GM10248 (cell line): Measurements from ENCODE around the gene ADAMTS13.

Source experiments
- CTCF ChIA-PET: fragments of 300-600 bp; sonication (Branson Sonifier 250); formaldehyde crosslinking; extraction: SDS; loops from one replicate; lab custom pipeline; 2021; ENCODE audit warnings: antibody characterized with exemption; lab: Yijun Ruan, JAX
- POLR2A ChIA-PET: fragments of 350-650 bp; sonication (Branson Sonifier 250); formaldehyde crosslinking; extraction: SDS; loops from one replicate; lab custom pipeline; 2020; ENCODE audit warnings: antibody characterized with exemption; lab: Yijun Ruan, JAX
- DNase-seq: peaks from one replicate; pipeline ENCODE4 v3.0.0; 2012; ENCODE audit errors: extremely low spot score
- TF ChIP-seq, protein P1 (sequence below): IDR thresholded peaks from 2 replicates; pipeline ENCODE4 v1.5.1; 2012; ENCODE audit warnings: mild to moderate bottlenecking, low read depth; ENCODE audit errors: extremely low read depth, missing control alignments, control extremely low read depth

Gene ADAMTS13

DNA sequence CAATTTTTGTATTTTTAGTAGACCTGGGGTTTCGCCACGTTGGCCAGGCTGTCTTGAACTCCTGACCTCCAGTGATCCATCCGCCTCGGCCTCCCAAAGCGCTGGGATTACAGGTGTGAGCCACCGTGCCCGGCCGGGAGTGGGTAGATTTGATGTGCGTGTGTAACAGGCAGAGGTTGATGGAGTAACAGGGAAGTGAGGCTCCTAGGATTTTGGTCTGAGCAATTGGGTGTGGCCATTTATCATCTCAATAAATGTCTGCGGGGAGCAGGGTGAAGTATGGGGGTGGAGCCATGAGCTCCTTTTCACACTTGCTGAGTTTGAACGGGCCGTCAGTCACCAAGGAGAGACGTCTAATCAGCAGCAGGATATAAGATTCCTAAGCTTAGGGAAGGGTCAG is 3.2 kb upstream of the ADAMTS13 start:
- no peak for DNase-seq
- POLR2A ChIA-PET = no interaction called here
- CTCF ChIA-PET = interaction anchor here (1.4 kb wide), 1 partner anchor 11 kb away, joined by 3 read pairs; no protein-coding TSS in a partner anchor
- TF ChIP-seq, protein P1, sequence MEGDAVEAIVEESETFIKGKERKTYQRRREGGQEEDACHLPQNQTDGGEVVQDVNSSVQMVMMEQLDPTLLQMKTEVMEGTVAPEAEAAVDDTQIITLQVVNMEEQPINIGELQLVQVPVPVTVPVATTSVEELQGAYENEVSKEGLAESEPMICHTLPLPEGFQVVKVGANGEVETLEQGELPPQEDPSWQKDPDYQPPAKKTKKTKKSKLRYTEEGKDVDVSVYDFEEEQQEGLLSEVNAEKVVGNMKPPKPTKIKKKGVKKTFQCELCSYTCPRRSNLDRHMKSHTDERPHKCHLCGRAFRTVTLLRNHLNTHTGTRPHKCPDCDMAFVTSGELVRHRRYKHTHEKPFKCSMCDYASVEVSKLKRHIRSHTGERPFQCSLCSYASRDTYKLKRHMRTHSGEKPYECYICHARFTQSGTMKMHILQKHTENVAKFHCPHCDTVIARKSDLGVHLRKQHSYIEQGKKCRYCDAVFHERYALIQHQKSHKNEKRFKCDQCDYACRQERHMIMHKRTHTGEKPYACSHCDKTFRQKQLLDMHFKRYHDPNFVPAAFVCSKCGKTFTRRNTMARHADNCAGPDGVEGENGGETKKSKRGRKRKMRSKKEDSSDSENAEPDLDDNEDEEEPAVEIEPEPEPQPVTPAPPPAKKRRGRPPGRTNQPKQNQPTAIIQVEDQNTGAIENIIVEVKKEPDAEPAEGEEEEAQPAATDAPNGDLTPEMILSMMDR = no peak

DNA sequence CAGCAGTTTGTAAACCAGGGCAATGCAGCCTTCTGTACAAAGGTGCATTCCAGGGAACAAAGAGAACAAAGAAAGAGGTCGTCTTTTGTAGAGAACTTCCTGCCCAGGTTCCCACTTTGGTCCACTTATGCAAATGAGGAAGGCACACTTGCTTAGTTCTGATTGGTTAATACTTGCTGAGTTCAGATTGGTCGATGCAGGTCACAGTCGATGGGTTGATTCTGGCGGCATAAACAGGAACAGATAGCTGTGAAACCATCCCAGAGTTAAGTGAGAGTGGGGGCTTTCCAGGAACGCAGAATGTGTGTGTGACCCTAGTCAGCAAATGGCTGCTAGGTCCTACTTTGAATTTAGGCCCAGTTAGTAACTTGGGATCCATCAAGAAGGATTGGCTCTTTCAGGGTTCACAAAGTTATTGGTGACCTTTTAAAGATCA is 1.8 kb upstream of the ADAMTS13 start:
- peak; percentile 84 for DNase-seq
- POLR2A ChIA-PET = no interaction called here
- TF ChIP-seq, protein P1 = no peak
- CTCF ChIA-PET = interaction anchor here (1.0 to 1.8 kb wide), 2 partner anchors 10 to 66 kb away, joined by 3 to 5 read pairs; no protein-coding TSS in a partner anchor

DNA sequence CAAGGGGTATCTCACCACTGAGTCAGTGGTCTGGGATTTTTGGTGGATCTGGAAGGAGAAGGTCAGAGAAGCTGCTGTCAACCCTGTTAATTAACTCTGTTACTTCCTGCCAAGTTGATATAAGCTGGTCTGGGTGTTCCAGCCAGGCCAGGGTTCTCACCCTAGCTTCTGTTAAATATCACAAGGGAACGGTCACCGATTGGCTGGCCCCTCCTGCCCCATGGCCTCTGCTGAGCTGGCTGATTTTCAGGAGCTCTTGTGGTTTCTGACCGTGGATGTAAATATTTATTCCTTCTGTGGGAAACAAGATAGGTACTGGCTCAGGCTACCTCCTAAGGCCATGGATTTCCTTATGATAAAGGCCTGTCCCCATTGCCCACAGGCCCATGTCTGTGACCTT is 1.0 kb downstream of the ADAMTS13 start:
- ChIA-PET POLR2A (no interaction called here), CTCF (interaction anchor here (0.8 to 1.5 kb wide), 3 partner anchors 11 to 401 kb away, joined by 3 to 4 read pairs (median 3); no protein-coding TSS in a partner anchor)

DNA sequence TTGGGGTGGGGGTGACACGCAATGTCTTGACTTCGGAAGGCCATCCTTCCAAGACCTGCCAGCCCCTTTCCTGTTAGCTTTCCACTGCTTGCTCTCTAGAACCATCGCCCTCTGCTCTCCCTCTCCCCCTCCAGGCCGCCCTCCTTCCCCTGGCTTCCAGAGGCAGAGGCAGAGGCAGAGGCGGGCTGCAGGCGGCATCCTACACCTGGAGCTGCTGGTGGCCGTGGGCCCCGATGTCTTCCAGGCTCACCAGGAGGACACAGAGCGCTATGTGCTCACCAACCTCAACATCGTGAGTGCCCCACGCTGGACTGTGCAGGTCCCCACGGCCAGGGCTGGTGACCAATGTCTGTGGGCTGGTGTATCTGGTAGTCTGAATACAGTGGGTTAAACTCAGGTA is 2.0 kb downstream of the ADAMTS13 start:
- POLR2A ChIA-PET = no interaction called here
- no peak for DNase-seq
- CTCF ChIA-PET = no interaction called here
- TF ChIP-seq, protein P1 = no peak

More for the DNA sequence above, 1.0 kb downstream of the ADAMTS13 start:
- no peak for DNase-seq
- TF ChIP-seq, protein P1 = no peak

DNA sequence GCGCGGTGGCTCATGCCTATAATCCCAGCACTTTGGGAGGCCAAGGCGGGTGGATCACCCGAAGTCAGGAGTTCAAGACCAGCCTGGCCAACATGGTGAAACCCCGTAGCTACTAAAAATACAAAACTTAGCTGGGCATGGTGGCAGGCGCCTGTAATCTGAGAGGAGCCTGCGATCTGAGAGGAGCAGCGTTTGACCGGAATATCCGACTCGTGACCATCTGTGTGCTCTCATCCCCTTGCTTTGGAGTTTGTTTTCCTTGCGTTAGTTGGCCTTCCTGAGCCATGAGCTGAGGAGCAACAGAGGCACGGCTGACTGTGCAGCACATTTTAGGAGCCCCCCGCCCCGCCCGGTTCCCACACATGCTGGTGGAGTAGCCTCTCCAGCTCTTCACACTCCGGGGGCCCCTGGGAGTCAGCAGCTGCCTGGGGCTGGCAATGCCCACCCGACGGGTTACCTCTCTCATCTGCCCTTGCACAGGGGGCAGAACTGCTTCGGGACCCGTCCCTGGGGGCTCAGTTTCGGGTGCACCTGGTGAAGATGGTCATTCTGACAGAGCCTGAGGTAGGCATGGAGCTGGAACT is 3.0 kb downstream of the ADAMTS13 start:
- TF ChIP-seq, protein P1 = no peak
- POLR2A ChIA-PET = no interaction called here
- CTCF ChIA-PET = interaction anchor here (1.0 kb wide), 1 partner anchor 34 kb away, joined by 3 read pairs; no protein-coding TSS in a partner anchor
- DNase-seq = no peak

DNA sequence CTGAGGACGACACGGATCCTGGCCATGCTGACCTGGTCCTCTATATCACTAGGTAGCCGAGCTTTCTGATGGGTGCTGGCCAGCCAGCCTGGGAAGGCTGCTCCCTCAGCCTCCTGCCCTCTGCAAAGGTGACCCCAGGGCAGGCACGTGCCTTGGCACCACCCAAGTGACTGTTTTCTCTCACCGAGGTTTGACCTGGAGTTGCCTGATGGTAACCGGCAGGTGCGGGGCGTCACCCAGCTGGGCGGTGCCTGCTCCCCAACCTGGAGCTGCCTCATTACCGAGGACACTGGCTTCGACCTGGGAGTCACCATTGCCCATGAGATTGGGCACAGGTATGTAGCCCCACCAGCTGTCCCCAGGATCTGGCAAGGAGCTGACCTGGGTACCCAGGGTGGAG is 3.8 kb downstream of the ADAMTS13 start:
- POLR2A ChIA-PET = no interaction called here
- CTCF ChIA-PET = no interaction called here
- TF ChIP-seq, protein P1 = no peak
- no peak for DNase-seq
